NCI-H2227 treated with DMSO at 0.1 percent for 48 hours (cell line): ENCODE results near the gene PREB.

Experiments
- DNase-seq: peaks from one replicate; lab custom pipeline; 2025; lab: John Stamatoyannopoulos, UW

PREB gene

GRCh38 chr2:27152102-27152795 lies 17.8 kb upstream of the PREB start:
- no peak for DNase-seq

- DNase-seq, result no peak
Measured at GRCh38 chr2:27150639-27151230, 16.3 kb upstream of the PREB start.

GRCh38 chr2:27149570-27150405 lies 15.4 kb upstream of the PREB start:
- DNase-seq, result no peak

- no peak for DNase-seq
Measured at GRCh38 chr2:27148801-27149439, 14.5 kb upstream of the PREB start, which contains the start of gene TCF23. Gene TCF23 (plus strand): TSS chr2:27149004. CDS start chr2:27149134, 130 bp downstream.

- no peak for DNase-seq
Measured at GRCh38 chr2:27147935-27148334, 13.5 kb upstream of the PREB start.

- peak; percentile 41 for DNase-seq
Measured at GRCh38 chr2:27145682-27146081, 11.2 kb upstream of the PREB start.

GRCh38 chr2:27143285-27143684 lies 8.8 kb upstream of the PREB start:
- DNase-seq, result no peak

GRCh38 chr2:27139310-27139709 lies 4.9 kb upstream of the PREB start, which contains the start of gene PRR30:
Gene PRR30 (minus strand): TSS chr2:27139410. CDS start chr2:27138329, 1,081 bp downstream.
- no peak for DNase-seq

GRCh38 chr2:27138111-27138510 lies 3.7 kb upstream of the PREB start:
- no peak for DNase-seq

- DNase-seq, result no peak
Measured at GRCh38 chr2:27137322-27137935, 3.0 kb upstream of the PREB start.

GRCh38 chr2:27136751-27137150 lies 2.3 kb upstream of the PREB start:
- DNase-seq, result no peak

GRCh38 chr2:27135478-27135955 lies 1.1 kb upstream of the PREB start:
- no peak for DNase-seq

- no peak for DNase-seq
Measured at GRCh38 chr2:27134781-27135477, 493 bp upstream of the PREB start.

- DNase-seq, result no peak
Measured at GRCh38 chr2:27133195-27133875, 1.1 kb downstream of the PREB start.

- no peak for DNase-seq
Measured at GRCh38 chr2:27131429-27131828, 3.0 kb downstream of the PREB start.

GRCh38 chr2:27130396-27130795 lies 4.0 kb downstream of the PREB start:
- DNase-seq, result no peak

- DNase-seq, result no peak
Measured at GRCh38 chr2:27128668-27129571, 5.5 kb downstream of the PREB start.

- no peak for DNase-seq
Measured at GRCh38 chr2:27127883-27128667, 6.4 kb downstream of the PREB start.
